CD4-positive, alpha-beta T cell treated with Interleukin-1 beta for 1 hour (primary cell): Measurements from ENCODE around the gene ZMIZ1.

Experiments
- DNase-seq, 2 donors: peaks; one replicate each; pipeline ENCODE4 v3.0.0-alpha.2; 2020 to 2022

Gene ZMIZ1

DNA sequence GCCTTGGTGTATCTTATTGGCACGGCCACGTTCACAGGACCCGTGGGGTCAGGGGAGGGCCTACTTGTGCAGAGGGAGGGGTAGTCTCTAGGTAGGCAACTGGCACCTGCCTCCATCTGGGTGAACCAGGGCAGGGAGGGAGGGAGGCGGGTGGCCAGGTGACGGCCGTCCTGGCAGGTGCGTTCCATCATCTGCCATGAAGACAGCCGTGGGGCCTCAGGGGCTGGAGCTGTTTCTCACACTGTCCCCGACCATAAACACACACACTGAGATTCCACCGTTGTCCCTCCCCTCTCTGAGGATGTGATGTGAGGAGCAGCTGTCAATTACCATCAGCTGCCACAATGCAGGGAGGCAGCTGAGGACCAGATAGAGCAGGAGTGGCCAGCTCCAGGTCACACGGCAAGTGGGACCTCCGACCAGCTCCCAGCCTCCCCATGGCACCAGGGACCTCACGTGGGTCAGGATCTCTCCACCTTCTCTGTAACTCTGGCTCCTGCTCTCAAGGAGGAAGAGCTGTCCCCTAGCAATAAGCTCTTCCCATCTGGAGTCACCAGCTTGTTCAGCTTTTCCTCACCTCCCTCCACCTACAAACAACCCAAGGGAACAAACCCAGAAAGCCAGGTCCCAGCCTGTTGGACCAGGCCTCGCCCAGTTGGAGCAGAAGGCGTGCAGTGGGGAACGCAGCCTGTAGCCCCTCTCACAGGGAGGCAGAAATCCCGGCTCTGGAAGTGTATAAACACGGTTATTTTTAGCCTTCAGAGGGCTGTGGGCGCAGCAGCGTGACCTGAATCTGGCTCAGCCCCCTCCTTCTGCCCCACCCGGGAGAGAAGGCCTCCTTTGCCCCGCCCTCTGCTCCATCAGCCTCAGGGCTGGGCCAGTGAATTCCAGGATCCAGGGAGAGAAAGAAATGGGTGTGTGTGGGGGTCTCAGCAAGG lies 33.1 kb downstream of the ZMIZ1 start:
- DNase-seq = no peak

- DNase-seq = no peak
Observed at GRCh38 chr10:79102498-79102874, 33.7 kb downstream of the ZMIZ1 start.

DNA sequence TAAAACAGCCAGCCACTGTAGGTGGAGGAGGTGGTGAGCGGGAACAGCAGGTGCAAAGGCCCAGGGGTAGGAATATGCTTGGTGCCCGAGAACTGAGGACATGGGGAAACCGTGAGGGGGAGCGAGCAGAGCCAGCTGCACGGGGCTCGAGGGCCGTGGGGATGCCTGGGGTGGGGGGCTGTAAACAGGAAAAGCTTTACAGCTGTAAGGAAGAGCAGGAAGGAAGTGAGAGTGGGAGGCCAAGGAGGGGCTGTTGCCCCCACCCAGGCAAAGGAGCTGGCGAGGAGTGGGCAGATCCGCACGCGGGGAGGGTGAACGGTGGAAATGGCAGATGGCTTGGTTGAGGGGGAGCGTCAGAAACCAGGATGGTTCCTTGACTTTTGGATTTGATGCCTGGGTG lies 34.4 kb downstream of the ZMIZ1 start:
- DNase-seq = no peak

GRCh38 chr10:79103585-79103984 lies 34.8 kb downstream of the ZMIZ1 start:
- DNase-seq = no peak

GRCh38 chr10:79105150-79105739 lies 36.5 kb downstream of the ZMIZ1 start:
- DNase-seq = no peak

- no peak for DNase-seq
Observed at GRCh38 chr10:79105818-79106217, 37.1 kb downstream of the ZMIZ1 start.

DNA sequence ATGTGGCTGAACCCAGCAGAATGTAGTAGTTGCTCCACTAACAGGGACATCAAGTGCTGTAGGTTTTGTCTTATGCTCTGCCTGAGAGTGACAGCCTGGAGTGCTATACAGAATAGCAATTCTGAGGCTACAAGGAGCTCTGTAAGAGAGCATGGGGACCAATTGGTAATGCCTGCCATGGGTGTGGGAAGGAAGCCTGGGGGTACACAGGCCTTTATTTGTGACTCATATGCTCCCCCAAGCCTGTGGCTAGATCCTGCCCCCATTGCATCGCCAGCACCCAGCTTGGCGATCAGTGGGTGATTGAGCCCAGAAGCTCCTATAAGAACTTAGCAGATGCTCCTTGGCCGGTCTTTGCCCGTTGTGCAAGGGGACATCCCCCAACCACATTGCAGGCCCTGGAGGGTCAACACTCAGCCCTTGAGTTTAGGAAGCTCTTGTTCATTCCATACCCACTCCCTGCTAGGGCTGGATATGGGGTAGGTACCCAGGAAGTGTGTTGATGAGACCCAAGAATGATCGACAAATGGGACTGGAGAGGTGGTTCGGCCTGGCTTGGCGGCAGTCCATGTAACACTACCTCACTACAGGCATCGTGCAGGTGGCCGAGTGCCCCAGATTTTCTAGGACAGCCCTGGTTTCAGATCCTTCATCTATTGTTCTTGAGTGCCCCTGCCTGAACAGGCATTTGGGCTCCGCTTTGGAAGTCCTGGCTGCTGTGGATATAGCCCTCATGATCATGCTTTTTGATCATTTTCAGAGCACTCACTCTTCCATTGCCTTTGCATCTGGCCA lies 37.7 kb downstream of the ZMIZ1 start:
- no peak for DNase-seq

GRCh38 chr10:79107736-79108264 lies 39.0 kb downstream of the ZMIZ1 start:
- no peak for DNase-seq

DNA sequence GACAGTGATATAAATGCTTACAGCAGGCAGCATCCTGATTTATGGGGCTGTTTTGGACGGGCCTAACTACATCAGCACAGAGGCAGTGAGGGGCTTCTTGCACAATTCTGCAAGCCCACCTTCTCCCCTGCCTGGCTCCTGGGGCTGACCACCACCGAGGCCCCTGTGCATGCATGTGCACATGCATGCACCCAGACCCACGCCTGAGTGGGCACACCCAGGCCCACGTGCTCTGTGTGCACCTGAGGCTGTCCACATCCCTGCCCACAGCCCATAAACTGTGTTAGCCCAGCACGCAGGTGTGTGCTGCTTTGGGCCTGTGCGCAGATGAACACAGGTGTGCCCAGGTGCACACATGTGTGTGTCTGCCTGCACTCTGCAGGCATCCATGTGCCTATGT lies 40.0 kb downstream of the ZMIZ1 start:
- DNase-seq = no peak

DNA sequence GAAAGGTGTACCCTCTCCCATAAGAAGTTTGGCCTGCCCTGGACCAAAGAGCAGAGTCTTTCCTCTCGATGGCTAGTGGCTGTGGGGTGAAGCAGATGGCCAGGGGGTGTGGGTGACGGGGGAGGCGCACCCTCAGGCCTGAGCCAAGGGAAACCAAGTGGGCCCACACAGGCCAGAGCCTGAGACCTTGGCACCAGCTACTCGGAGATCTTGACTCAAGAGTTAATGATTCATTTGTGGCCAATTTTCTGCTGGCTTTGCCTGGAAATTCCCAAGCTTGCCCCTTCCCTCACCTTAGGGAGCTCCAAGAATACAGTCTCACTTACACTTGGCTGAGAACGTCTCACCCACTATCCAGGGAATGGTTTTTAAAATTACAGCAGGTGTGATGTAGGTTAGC lies 42.7 kb downstream of the ZMIZ1 start:
- no peak for DNase-seq

- DNase-seq = no peak
Observed at GRCh38 chr10:79111846-79112614, 43.3 kb downstream of the ZMIZ1 start.

- DNase-seq = no peak
Observed at GRCh38 chr10:79112881-79113431, 44.2 kb downstream of the ZMIZ1 start.

GRCh38 chr10:79113827-79114226 lies 45.1 kb downstream of the ZMIZ1 start:
- DNase-seq = no peak

GRCh38 chr10:79115302-79115701 lies 46.5 kb downstream of the ZMIZ1 start:
- no peak for DNase-seq

DNA sequence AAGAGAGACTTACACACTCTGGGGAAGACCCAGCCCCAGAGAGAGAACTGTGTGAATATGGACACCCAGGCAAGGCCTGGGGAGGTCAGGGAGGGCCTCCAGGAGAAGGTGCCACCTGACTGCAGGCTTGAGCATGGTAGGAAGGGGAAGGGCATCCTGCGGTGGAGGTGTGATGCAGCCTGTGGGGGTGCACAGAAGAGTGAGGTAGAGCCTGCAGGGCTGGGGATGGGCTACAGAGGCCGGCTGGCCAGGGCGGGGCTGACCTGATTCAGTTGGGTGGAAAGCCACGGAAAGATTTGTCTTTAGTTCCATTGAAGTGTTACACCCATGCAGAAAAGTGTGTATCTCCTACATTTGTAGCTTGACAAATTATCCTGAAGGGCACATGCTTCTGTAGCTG lies 47.6 kb downstream of the ZMIZ1 start:
- DNase-seq = no peak

DNA sequence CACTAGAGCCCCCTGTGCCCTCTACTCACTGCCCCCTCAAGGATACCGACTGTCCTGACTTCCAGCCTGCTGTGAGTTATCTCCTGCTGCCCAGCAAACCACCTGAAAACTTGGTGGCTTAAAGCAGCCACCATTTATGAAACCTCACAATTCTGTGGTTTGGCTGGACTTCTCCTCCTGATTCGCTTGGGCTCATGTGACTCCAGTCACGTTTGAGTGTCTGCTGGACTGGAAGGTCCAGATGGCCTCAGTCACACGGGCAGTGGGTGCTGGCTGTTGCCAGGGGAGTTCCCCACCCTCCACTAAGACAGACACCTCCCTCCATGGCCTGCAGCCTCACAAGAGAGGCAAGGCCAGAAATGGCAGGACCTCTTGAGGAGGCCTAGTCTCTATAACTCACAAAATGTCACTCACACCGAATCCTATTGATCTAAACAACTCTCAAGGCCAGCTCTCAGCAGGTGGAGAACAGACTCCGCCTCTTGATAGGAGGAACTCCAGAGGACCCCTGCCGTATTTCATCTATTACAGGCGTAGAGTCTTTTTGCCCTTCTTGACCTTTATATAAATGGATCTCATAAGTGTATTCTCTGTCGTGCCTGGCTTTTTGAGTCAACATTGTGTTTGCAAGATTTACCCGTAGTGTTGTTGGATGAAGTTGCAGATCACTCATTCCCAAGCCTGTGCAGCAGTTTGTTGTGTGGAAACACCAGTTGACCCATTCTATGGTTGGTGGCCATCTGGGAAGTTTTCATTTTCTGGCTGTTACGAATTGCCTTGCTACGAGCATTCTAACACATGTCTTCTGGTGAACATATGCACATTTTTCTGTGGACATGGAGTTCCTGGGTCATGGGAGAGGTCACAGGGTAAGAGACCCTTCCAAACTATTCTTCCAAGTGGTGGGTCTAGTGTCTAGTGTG lies 48.3 kb downstream of the ZMIZ1 start:
- no peak for DNase-seq

GRCh38 chr10:79118286-79119202 lies 49.8 kb downstream of the ZMIZ1 start:
- DNase-seq = no peak

GRCh38 chr10:79119306-79119705 lies 50.5 kb downstream of the ZMIZ1 start:
- DNase-seq = no peak

DNA sequence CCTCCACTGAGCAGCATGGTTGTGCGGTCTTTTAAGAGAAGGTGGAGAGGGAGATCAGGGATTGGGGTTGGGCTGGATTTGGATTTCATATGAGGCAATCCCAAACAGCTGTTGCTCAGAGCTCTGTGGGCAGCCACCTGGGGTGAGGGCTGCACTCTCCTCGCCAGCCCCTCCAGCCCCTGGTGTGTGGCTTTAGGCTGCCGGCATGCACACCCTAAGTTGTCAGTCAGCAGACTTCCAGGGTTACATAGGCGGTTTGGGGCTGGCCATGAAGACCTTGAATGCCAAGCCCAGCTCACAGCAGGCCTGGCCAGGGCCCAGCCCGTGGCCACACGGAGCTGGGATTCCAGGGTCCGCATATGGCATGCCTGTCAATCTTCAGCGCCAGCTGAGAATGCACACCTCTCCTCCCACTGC lies 54.8 kb downstream of the ZMIZ1 start:
- DNase-seq = no peak

DNA sequence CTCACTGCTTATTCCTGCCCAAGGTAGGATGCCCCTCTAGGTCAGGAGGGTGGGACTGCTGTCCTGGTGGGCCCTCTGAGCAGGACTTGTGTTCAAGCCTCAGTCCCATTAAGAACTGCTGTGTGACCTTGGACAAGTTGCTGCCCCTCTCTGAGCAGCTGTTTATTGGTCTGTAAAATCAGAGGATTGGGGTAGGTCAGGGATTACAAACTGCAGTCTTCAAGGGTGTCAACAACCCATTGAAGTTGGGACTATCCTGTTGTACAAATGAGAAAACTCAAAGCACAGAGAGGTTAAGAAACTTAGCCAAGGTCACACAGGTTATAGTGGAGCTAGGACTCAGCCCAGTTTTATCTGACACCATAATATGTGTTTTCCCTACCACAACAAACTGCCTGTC lies 55.3 kb downstream of the ZMIZ1 start:
- no peak for DNase-seq
